Measurements from ENCODE around the gene SLC46A1. TPM values are rescaled to one million over a fixed set of nuclear protein-coding genes. Genes with fewer than 3 reads are reported as not detected.
A peak's percentile ranks its signal among the peaks of the same experiment; 100 is the strongest.

The SLC46A1 gene
- total and polyA plus RNA-seq, 2 of the 8 experiments (the other 6 are each of a cell fraction or from before 2014, with no cell fraction given) = 5.3 to 8.7 TPM

DNA sequence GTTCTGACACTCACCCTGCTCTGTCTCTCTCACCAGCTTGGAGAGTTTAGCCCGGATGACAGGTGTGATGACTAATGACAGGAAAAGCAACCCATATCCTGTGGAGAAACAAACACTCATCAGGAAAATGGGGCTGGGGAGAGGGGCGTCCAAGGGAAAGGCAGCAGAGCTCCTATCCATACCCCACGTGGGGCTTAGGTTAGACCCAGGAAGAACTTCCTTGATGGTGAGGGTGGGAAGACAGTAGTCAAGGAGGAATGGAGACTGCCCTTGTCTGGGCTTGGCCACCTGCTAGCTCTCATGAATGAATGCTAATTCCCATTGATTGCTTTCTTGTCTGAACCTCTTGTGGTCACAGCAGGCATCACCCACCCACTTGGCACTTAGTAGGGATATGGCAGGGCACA, 3.8 kb downstream of the SLC46A1 start:
- Histone ChIP-seq H3K27me3 (replicated peaks in 1 of 4; ENCODE audit: control insufficient read depth in 3 of 4, extremely low read depth in 1 of 4, insufficient read depth in 3 of 4, low read length in 3 of 4) (peaks cover 0 to 39% (median 15%) of the 10 kb centered on the region in 4 experiments; a peak in 5 of 7 replicates), H2BK120ac (replicated peaks; ENCODE audit: low read depth, low read length) (no peak overlapping the region), H3K18ac (ENCODE audit: extremely low read depth, low read length) (no peak overlapping the region), H3K4me3 (ENCODE audit: extremely low read depth in 1 of 4, insufficient read depth in 2 of 4, low read depth in 3 of 4, low read length in 4 of 4) (no peak overlapping the region), H3K14ac (ENCODE audit: insufficient read length) (no peak overlapping the region), H3K4me1 (replicated peaks in 1 of 4; ENCODE audit: control insufficient read depth in 3 of 4, insufficient read depth in 4 of 4, low read length in 3 of 4) (peaks cover 23 to 49% (median 29%) of the 10 kb centered on the region in 4 experiments), H2BK12ac (ENCODE audit: low read depth, low read length) (no peak overlapping the region), H2BK20ac (ENCODE audit: low read length) (no peak overlapping the region), H3K23me2 (ENCODE audit: low read depth, low read length) (peaks cover 12% of the 10 kb centered on the region; the same call in 1 of the 2 replicates), H3K27ac (ENCODE audit: low read depth, low read length) (no peak overlapping the region), H3K4ac (replicated peaks; ENCODE audit: insufficient read length, low read depth, low read length) (no peak overlapping the region), H2BK5ac (ENCODE audit: low read depth, low read length) (no peak overlapping the region), H2AFZ (ENCODE audit: low read length) (no peak overlapping the region), H3K56ac (replicated peaks; ENCODE audit: insufficient read length, low read depth, low read length) (no peak overlapping the region), H3K4me2 (ENCODE audit: insufficient read depth in 1 of 2, low read depth in 2 of 2, low read length in 2 of 2) (peak overlapping the region; percentile 5 to 37; a peak in 3 of 4 replicates), H2BK15ac (ENCODE audit: low read length) (no peak overlapping the region), H3K36me3 (ENCODE audit: control insufficient read depth in 2 of 4, insufficient read depth in 4 of 4, low read length in 3 of 4) (no peaks in the 10 kb centered on the region), H3K23ac (ENCODE audit: insufficient read length) (no peak overlapping the region), H3K79me2 (ENCODE audit: control insufficient read depth in 1 of 2, insufficient read depth in 2 of 2, low read length in 2 of 2) (no peaks in the 10 kb centered on the region; a peak in 1 of 4 replicates), H4K8ac (ENCODE audit: extremely low read depth, insufficient read depth, low read length) (no peak overlapping the region), H3K9me3 (ENCODE audit: insufficient read depth in 2 of 2, low read depth in 1 of 2, low read length in 1 of 2) (no peaks in the 10 kb centered on the region), H2AK5ac (ENCODE audit: low read depth, low read length) (no peak overlapping the region), H4K91ac (replicated peaks; ENCODE audit: insufficient read length, low read length) (no peak overlapping the region), H4K5ac (ENCODE audit: insufficient read length, low read depth, low read length) (no peak overlapping the region), H3K9ac (replicated peaks in 1 of 4; ENCODE audit: extremely low read depth in 1 of 4, low read depth in 3 of 4, low read length in 3 of 4) (no peak overlapping the region), H4K20me1 (replicated peaks in 1 of 2; ENCODE audit: control insufficient read depth in 1 of 2, insufficient read depth in 2 of 2, low read length in 2 of 2) (no peaks in the 10 kb centered on the region), H3K79me1 (ENCODE audit: low read depth, low read length) (no peaks in the 10 kb centered on the region; the same call in 1 of the 2 replicates)
- ChIA-PET POLR2A (ENCODE audit: partially characterized antibody) (interaction anchor here (1.1 to 12.8 kb wide), 3 partner anchors 14 to 56 kb away, joined by 3 to 135 read pairs (median 4); no protein-coding TSS in a partner anchor), CTCF (ENCODE audit: partially characterized antibody) (interaction anchor here (0.6 to 4.5 kb wide), 6 partner anchors 15 to 146 kb away, joined by 3 to 28 read pairs (median 4); no protein-coding TSS in a partner anchor)
- FAIRE-seq (peak; percentile 83), DNase-seq (ENCODE audit: low read depth in 1 of 2, low spot score in 2 of 2) (peak in 1 of 2 experiments; percentile 64)
- 27% methylated on average over 3 of the region's 3 CpGs; no CpG with 5 or more reads in 1 of the 2 experiments for WGBS, 2 experiments (ENCODE audit: extremely low coverage in 1 of 2, insufficient coverage in 1 of 2, insufficient read length in 1 of 2, insufficient replicate concordance in 2 of 2, low coverage in 1 of 2, low lambda C conversion rate in 2 of 2, missing lambda C conversion rate in 1 of 2)
- TF ChIP-seq MAFK (IDR thresholded peaks at IDR 0.05; ENCODE audit: low read depth, low read length) (no peak), JUND (IDR thresholded peaks at IDR 0.05; ENCODE audit: low read length) (peak; percentile 49; the same call in 1 of the 2 replicates), GABPA (IDR thresholded peaks at IDR 0.05; ENCODE audit: borderline replicate concordance, insufficient read depth, low read length) (no peak), CBX8 (IDR thresholded peaks at IDR 0.05; ENCODE audit: borderline replicate concordance, low read depth, low read length) (no peak), SIN3A (conservative IDR thresholded peaks at IDR 0.05 in 1 of 2, IDR thresholded peaks at IDR 0.05 in 1 of 2; ENCODE audit: low read depth in 1 of 2, low read length in 2 of 2) (peak; percentile 64 to 78; a peak in 3 of 4 replicates), ZNF274 (IDR thresholded peaks at IDR 0.05; ENCODE audit: borderline replicate concordance, extremely low read depth, low read length) (no peak), SIX5 (IDR thresholded peaks at IDR 0.05; ENCODE audit: low read depth, low read length) (no peak), GTF2F1 (IDR thresholded peaks at IDR 0.05; ENCODE audit: borderline replicate concordance, low read depth, low read length) (no peak), KDM4A (IDR thresholded peaks at IDR 0.05; ENCODE audit: low read depth, low read length, severe bottlenecking) (no peak), RXRA (IDR thresholded peaks at IDR 0.05; ENCODE audit: insufficient read depth, low read depth, low read length) (no peak), KDM1A (IDR thresholded peaks at IDR 0.05; ENCODE audit: borderline replicate concordance, low read length) (peak; percentile 74; the same call in 1 of the 2 replicates)
- TF ChIP-seq, protein P1, sequence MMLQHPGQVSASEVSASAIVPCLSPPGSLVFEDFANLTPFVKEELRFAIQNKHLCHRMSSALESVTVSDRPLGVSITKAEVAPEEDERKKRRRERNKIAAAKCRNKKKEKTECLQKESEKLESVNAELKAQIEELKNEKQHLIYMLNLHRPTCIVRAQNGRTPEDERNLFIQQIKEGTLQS (IDR thresholded peaks at IDR 0.05; ENCODE audit: insufficient read depth, low read depth, low read length) = no peak
